B cell (primary cell): ENCODE results near the gene EGLN1. TPM values are rescaled to one million over a fixed set of nuclear protein-coding genes. Genes with fewer than 3 reads are reported as not detected.
"Not testable (repeated sequence)": the region's sequence is repeated elsewhere in the genome, so short reads cannot be mapped to it uniquely, and the experiment has no call there.

Experiments
- ATAC-seq: fragments of 200-7000 bp; cut with Tn5 transposase; one replicate; pipeline ENCODE4 v1.10.0; 2021; ENCODE audit warnings: low read depth, mild to moderate bottlenecking, moderate number of reproducible peaks, moderate library complexity
- CTCF ChIA-PET: fragments of 350-600 bp; sonication (Branson Sonifier 250); formaldehyde crosslinking; loops from one replicate; lab custom pipeline; 2021; ENCODE audit warnings: antibody characterized with exemption, inconsistent platforms; lab: Charles Lee
- POLR2A ChIA-PET: fragments of 350-600 bp; sonication (Branson Sonifier 250); formaldehyde crosslinking; loops from one replicate; lab custom pipeline; 2021; ENCODE audit warnings: antibody characterized with exemption; lab: Charles Lee
- DNase-seq: peaks from one replicate; pipeline ENCODE4 v3.0.0; 2013
- H2AFZ ChIP-seq: 2 replicates; pipeline ENCODE4 v1.6.1; 2012; ENCODE audit warnings: mild to moderate bottlenecking, low read depth, low read length; ENCODE audit not compliant: insufficient read depth, poor library complexity, severe bottlenecking
- H3K27ac ChIP-seq, 2 donors: 1 replicate in 1 of 2; 2 replicates in 1 of 2; pipeline ENCODE4 v1.5.1; 2012 to 2013; ENCODE audit warnings: low read length in 2 of 2, mild to moderate bottlenecking in 2 of 2, moderate library complexity in 1 of 2
- H3K27me3 ChIP-seq, 4 experiments: fragments of 200-600 bp in 1 of 4; sonication (generic) in 1 of 4; replicated peaks in 1 of 4; 1 replicate in 2 of 4; 2 replicates in 2 of 4; pipeline versions ENCODE4 v1.6.1 to v1.7.0; 2013 to 2016; ENCODE audit warnings: low read length in 3 of 4, mild to moderate bottlenecking in 2 of 4, mixed read lengths in 1 of 4, moderate library complexity in 1 of 4; ENCODE audit not compliant: insufficient read depth in 4 of 4, control insufficient read depth in 3 of 4; ENCODE audit errors: control extremely low read depth in 1 of 4
- H3K36me3 ChIP-seq, 2 experiments: replicated peaks in 1 of 2; 1 replicate in 1 of 2; 2 replicates in 1 of 2; pipeline versions ENCODE4 v1.6.1 to v1.7.1; 2013; ENCODE audit warnings: low read length in 1 of 2; ENCODE audit not compliant: insufficient read depth in 2 of 2, control insufficient read depth in 1 of 2; ENCODE audit errors: control extremely low read depth in 1 of 2, extremely low read depth in 1 of 2
- H3K4me1 ChIP-seq, 2 donors: fragments of 200-600 bp in 1 of 2; sonication (generic) in 1 of 2; 1 replicate in 1 of 2; 2 replicates in 1 of 2; pipeline versions ENCODE4 v1.5.1 to v1.6.1; 2013 to 2017; ENCODE audit warnings: low read length in 2 of 2; ENCODE audit not compliant: control insufficient read depth in 2 of 2, insufficient read depth in 2 of 2
- H3K4me2 ChIP-seq: replicated peaks from 2 replicates; pipeline ENCODE3; 2012; ENCODE audit warnings: mild to moderate bottlenecking, low read depth, low read length; ENCODE audit not compliant: poor library complexity, severe bottlenecking
- H3K4me3 ChIP-seq, 5 experiments: fragments of 200-600 bp in 1 of 5; sonication (generic) in 1 of 5; 1 replicate in 3 of 5; 2 replicates in 2 of 5; pipeline versions ENCODE4 v1.5.1 to v1.7.0; 2011 to 2016; ENCODE audit warnings: low read length in 4 of 5, mild to moderate bottlenecking in 4 of 5, low read depth in 2 of 5, control low read depth in 1 of 5, moderate library complexity in 1 of 5; ENCODE audit not compliant: insufficient read depth in 1 of 5; ENCODE audit errors: control extremely low read depth in 1 of 5, extremely low read depth in 1 of 5
- H3K79me2 ChIP-seq: fragments of 200-600 bp; sonication (generic); one replicate; pipeline ENCODE4 v1.6.0; 2016; ENCODE audit warnings: low read length; ENCODE audit not compliant: control insufficient read depth, insufficient read depth
- H3K9ac ChIP-seq: fragments of 200-600 bp; sonication (generic); 2 replicates; pipeline ENCODE4 v1.6.1; 2017; ENCODE audit warnings: mild to moderate bottlenecking, low read length, moderate library complexity
- H3K9me3 ChIP-seq, 3 donors: one replicate each; pipeline versions ENCODE4 v1.6.1 to v1.7.1; 2013; ENCODE audit warnings: low read length in 2 of 3; ENCODE audit not compliant: control insufficient read depth in 2 of 3, insufficient read depth in 1 of 3; ENCODE audit errors: control extremely low read depth in 1 of 3
- H4K20me1 ChIP-seq: 2 replicates; pipeline ENCODE4 v1.6.0; 2012; ENCODE audit warnings: mild to moderate bottlenecking, low read length; ENCODE audit not compliant: insufficient read depth, control insufficient read depth, poor library complexity, severe bottlenecking
- H3K27ac Mint-ChIP-seq: one replicate; pipeline ENCODE4 v1.8.0; 2021; ENCODE audit warnings: mixed read lengths
- H3K27me3 Mint-ChIP-seq: one replicate; pipeline ENCODE4 v1.8.0; 2021; ENCODE audit warnings: mixed read lengths
- H3K4me1 Mint-ChIP-seq: one replicate; pipeline ENCODE4 v1.8.0; 2021; ENCODE audit warnings: mixed read lengths
- H3K4me3 Mint-ChIP-seq: one replicate; pipeline ENCODE4 v1.8.0; 2021; ENCODE audit warnings: mixed read lengths
- H3K9me3 Mint-ChIP-seq: one replicate; pipeline ENCODE4 v1.8.0; 2022; ENCODE audit warnings: mixed read lengths; ENCODE audit not compliant: insufficient read depth
- EZH2 ChIP-seq: IDR thresholded peaks from 2 replicates; pipeline ENCODE4 v1.6.1; 2012; ENCODE audit warnings: borderline replicate concordance, low read depth, mild to moderate bottlenecking, moderate library complexity, low read length; ENCODE audit not compliant: insufficient read depth, poor library complexity, severe bottlenecking
- WGBS: methylation state at CpG from one replicate; pipeline ENCODE4 v1.1.5; 2013; ENCODE audit warnings: missing lambda C conversion rate; ENCODE audit not compliant: insufficient coverage; 5-methylcytosine and 5-hydroxymethylcytosine counted together
- intact Hi-C: fragments of 100-400 bp; cut with micrococcal nuclease; formaldehyde crosslinking; loops from one replicate; pipeline ENCODE4 v1.10.0; 2022
- polyA minus RNA-seq: library from RNA; depleted of rRNA, polyadenylated mRNA; stranded (reverse); fragments of >200 nt; gene quantifications from 2 replicates; pipeline ENCODE4 v1.2.3, GENCODE V29; 2012
- polyA plus RNA-seq: library from polyadenylated mRNA; depleted of rRNA; stranded (reverse); fragments of >200 nt; gene quantifications from 2 replicates; pipeline ENCODE4 v1.2.3, GENCODE V29; 2012
- total RNA-seq, 2 donors: library from RNA; stranded (reverse); fragments of 120-200 nt in 1 of 2; gene quantifications; 1 replicate in 1 of 2; 2 replicates in 1 of 2; pipeline versions ENCODE4 v1.2.3 to v1.2.4, GENCODE V29; 2013 to 2022
- TF ChIP-seq, protein P1 (sequence below): fragments of 200-600 bp; IDR thresholded peaks from one replicate; pipeline ENCODE4 v1.8.0; 2022; ENCODE audit warnings: antibody characterized with exemption, mild to moderate bottlenecking

EGLN1 gene
- total RNA-seq (18.5 and 20.4 TPM in 2 replicates), polyA plus RNA-seq (7.5 and 9.2 TPM in 2 replicates), polyA minus RNA-seq (15.8 and 16.3 TPM in 2 replicates)
- total RNA-seq (2013) = 29.4 TPM

- no peaks in the 10 kb centered on the region for H3K9me3 Mint-ChIP-seq
- Histone ChIP-seq H3K9me3 (no peaks in the 10 kb centered on the region), H3K4me3 (peak within 1 kb of the TSS; percentile 65 to 96 (median 77)), H3K27ac (peak within 1 kb of the TSS; percentile 54 to 68), H3K9ac (peak within 1 kb of the TSS; percentile 72), H2AFZ (peak within 1 kb of the TSS; percentile 87), H3K79me2 (peaks cover 40% of the 10 kb centered on the region), H4K20me1 (peaks cover 34% of the 10 kb centered on the region), H3K4me1 (peaks cover 33 to 38% of the 10 kb centered on the region in 2 donors), H3K4me2 (peak within 1 kb of the TSS; percentile 81), H3K36me3 (peaks cover 0 to 4% of the 10 kb centered on the region in 2 experiments), H3K27me3 (no peaks in the 10 kb centered on the region)
- WGBS = under 1% methylated on average over 89 of the region's 104 CpGs
- TF ChIP-seq EZH2 = no peak
- TF ChIP-seq, protein P1, sequence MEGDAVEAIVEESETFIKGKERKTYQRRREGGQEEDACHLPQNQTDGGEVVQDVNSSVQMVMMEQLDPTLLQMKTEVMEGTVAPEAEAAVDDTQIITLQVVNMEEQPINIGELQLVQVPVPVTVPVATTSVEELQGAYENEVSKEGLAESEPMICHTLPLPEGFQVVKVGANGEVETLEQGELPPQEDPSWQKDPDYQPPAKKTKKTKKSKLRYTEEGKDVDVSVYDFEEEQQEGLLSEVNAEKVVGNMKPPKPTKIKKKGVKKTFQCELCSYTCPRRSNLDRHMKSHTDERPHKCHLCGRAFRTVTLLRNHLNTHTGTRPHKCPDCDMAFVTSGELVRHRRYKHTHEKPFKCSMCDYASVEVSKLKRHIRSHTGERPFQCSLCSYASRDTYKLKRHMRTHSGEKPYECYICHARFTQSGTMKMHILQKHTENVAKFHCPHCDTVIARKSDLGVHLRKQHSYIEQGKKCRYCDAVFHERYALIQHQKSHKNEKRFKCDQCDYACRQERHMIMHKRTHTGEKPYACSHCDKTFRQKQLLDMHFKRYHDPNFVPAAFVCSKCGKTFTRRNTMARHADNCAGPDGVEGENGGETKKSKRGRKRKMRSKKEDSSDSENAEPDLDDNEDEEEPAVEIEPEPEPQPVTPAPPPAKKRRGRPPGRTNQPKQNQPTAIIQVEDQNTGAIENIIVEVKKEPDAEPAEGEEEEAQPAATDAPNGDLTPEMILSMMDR = peak; percentile 25
- ChIA-PET CTCF (interaction anchor here (1.3 kb wide), 1 partner anchor 84 kb away, joined by 6 read pairs; the partner anchor contains the start of genes EXOC8 and SPRTN), POLR2A (interaction anchor here (0.9 to 1.8 kb wide), 3 partner anchors 85 to 106 kb away, joined by 3 to 8 read pairs (median 3); partner anchors contain the start of genes EXOC8, SPRTN and TSNAX)
- H3K4me1 Mint-ChIP-seq = peaks cover 47% of the 10 kb centered on the region
- H3K27ac Mint-ChIP-seq = peak within 1 kb of the TSS; percentile 97
- H3K4me3 Mint-ChIP-seq = peak within 1 kb of the TSS; percentile 99
- ATAC-seq (peak; percentile 85), DNase-seq (peak; percentile 91)
- intact Hi-C loops = loop anchor here (1.0 to 5.0 kb wide), 7 partner anchors 50 to 553 kb away; partner anchors contain the start of genes C1orf198, GNPAT, SPRTN and TSNAX
- no peaks in the 10 kb centered on the region for H3K27me3 Mint-ChIP-seq
These were observed at the start of gene EGLN1 for GRCh38 chr1:231421971-231422797. Gene EGLN1 (minus strand): TSS chr1:231422287. CDS start chr1:231421888, 399 bp downstream.

- H3K27ac Mint-ChIP-seq, H3K4me3 Mint-ChIP-seq, H3K9me3 ChIP-seq, POLR2A ChIA-PET, H3K36me3 ChIP-seq, H2AFZ ChIP-seq, H3K9me3 Mint-ChIP-seq, H4K20me1 ChIP-seq, H3K9ac ChIP-seq, H3K79me2 ChIP-seq, H3K4me3 ChIP-seq, DNase-seq, H3K4me1 ChIP-seq, H3K4me2 ChIP-seq, H3K4me1 Mint-ChIP-seq, intact Hi-C loops, H3K27ac ChIP-seq, ATAC-seq, CTCF ChIA-PET: not testable (repeated sequence)
- peaks cover 0 to 14% (median 3%) of the 10 kb centered on the region in 4 experiments for H3K27me3 ChIP-seq
- WGBS = no CpG with 5 or more reads among the region's 5 CpGs
- peaks cover 16% of the 10 kb centered on the region for H3K27me3 Mint-ChIP-seq
These were observed 49.4 kb upstream of the EGLN1 start for GRCh38 chr1:231471500-231471899.

- H3K4me3 Mint-ChIP-seq, H3K36me3 ChIP-seq, H3K9me3 Mint-ChIP-seq, H3K27ac ChIP-seq, H3K4me1 Mint-ChIP-seq, CTCF ChIA-PET, H3K9ac ChIP-seq, DNase-seq, H3K27ac Mint-ChIP-seq, H4K20me1 ChIP-seq, POLR2A ChIA-PET, H3K9me3 ChIP-seq, ATAC-seq, H2AFZ ChIP-seq, H3K4me2 ChIP-seq, intact Hi-C loops, H3K4me3 ChIP-seq, H3K79me2 ChIP-seq, H3K4me1 ChIP-seq: not testable (repeated sequence)
- H3K27me3 ChIP-seq = peaks cover 0 to 14% (median 3%) of the 10 kb centered on the region in 4 experiments
- WGBS = no CpG with 5 or more reads among the region's 3 CpGs
- peaks cover 16% of the 10 kb centered on the region for H3K27me3 Mint-ChIP-seq
These were observed 48.9 kb upstream of the EGLN1 start for GRCh38 chr1:231471027-231471426.
